ENCODE data around the gene SWAP70. TPM values are rescaled to one million over a fixed set of nuclear protein-coding genes. Genes with fewer than 3 reads are reported as not detected.

Gene SWAP70
- total and polyA plus RNA-seq, 2 of the 8 experiments (the other 6 are each of a cell fraction or from before 2014, with no cell fraction given) = 14.8 to 37.5 TPM

DNA sequence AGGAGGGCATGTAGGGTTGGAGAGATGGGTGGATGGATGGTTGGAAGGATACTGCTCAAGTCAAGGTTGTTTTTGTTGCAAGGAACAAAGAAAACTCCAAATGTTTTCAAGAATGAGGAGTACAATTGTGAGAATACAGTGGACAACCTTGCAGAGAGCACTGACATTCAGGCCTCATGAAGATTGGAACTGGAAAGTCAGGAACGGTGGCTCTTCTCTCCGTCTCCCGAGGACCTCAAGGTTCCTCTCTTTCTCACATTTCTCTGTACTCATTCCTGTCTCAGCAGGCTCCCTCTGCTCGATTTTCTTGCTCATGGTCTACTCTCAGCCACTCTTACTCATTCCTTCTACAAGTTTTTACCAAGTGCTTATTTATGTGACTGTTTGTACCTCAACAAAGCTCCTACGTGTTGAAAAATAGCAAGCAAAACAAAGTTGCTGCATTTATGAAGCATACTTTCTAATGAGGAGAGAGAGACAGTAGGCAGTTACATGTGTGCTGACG is 97.6 kb downstream of the SWAP70 start:
- H4K5ac ChIP-seq (ENCODE audit: insufficient read length, low read depth, low read length) = no peak overlapping the region
- H2BK12ac ChIP-seq (ENCODE audit: low read depth, low read length) = no peak overlapping the region
- H3K36me3 ChIP-seq (ENCODE audit: control insufficient read depth in 2 of 4, insufficient read depth in 4 of 4, low read length in 3 of 4) = no peaks in the 10 kb centered on the region
- WGBS, 2 experiments (ENCODE audit: extremely low coverage in 1 of 2, insufficient coverage in 1 of 2, insufficient read length in 1 of 2, insufficient replicate concordance in 2 of 2, low coverage in 1 of 2, low lambda C conversion rate in 2 of 2, missing lambda C conversion rate in 1 of 2) = 86% methylated on average over 6 of the region's 6 CpGs; no CpG with 5 or more reads in 1 of the 2 experiments
- no peak overlapping the region for H3K14ac ChIP-seq (ENCODE audit: insufficient read length)
- ChIA-PET CTCF (ENCODE audit: partially characterized antibody) (no interaction called here), POLR2A (ENCODE audit: partially characterized antibody) (no interaction called here)
- H4K20me1 ChIP-seq (replicated peaks in 1 of 2; ENCODE audit: control insufficient read depth in 1 of 2, insufficient read depth in 2 of 2, low read length in 2 of 2) = no peaks in the 10 kb centered on the region
- H2AFZ ChIP-seq (ENCODE audit: low read length) = no peak overlapping the region
- no peak overlapping the region for H2BK120ac ChIP-seq (replicated peaks; ENCODE audit: low read depth, low read length)
- no peak overlapping the region for H2BK5ac ChIP-seq (ENCODE audit: low read depth, low read length)
- H3K56ac ChIP-seq (replicated peaks; ENCODE audit: insufficient read length, low read depth, low read length) = no peak overlapping the region
- no peak overlapping the region for H3K27ac ChIP-seq (ENCODE audit: low read depth, low read length)
- no peaks in the 10 kb centered on the region for H3K9me3 ChIP-seq (ENCODE audit: insufficient read depth in 2 of 2, low read depth in 1 of 2, low read length in 1 of 2)
- H4K91ac ChIP-seq (replicated peaks; ENCODE audit: insufficient read length, low read length) = no peak overlapping the region
- DNase-seq (ENCODE audit: low read depth in 1 of 2, low spot score in 2 of 2) (no peak), FAIRE-seq (no peak)
- H3K79me1 ChIP-seq (ENCODE audit: low read depth, low read length) = no peaks in the 10 kb centered on the region
- no peak overlapping the region for H3K23ac ChIP-seq (ENCODE audit: insufficient read length)
- no peak overlapping the region for H3K4me2 ChIP-seq (ENCODE audit: insufficient read depth in 1 of 2, low read depth in 2 of 2, low read length in 2 of 2)
- no peak overlapping the region for H2BK20ac ChIP-seq (ENCODE audit: low read length)
- H4K8ac ChIP-seq (ENCODE audit: extremely low read depth, insufficient read depth, low read length) = no peak overlapping the region
- H3K79me2 ChIP-seq (ENCODE audit: control insufficient read depth in 1 of 2, insufficient read depth in 2 of 2, low read length in 2 of 2) = no peaks in the 10 kb centered on the region
- H2AK5ac ChIP-seq (ENCODE audit: low read depth, low read length) = no peak overlapping the region
- no peak overlapping the region for H3K18ac ChIP-seq (ENCODE audit: extremely low read depth, low read length)
- peaks cover 5% of the 10 kb centered on the region for H3K23me2 ChIP-seq (ENCODE audit: low read depth, low read length)
- no peak overlapping the region for H3K9ac ChIP-seq (replicated peaks in 1 of 4; ENCODE audit: extremely low read depth in 1 of 4, low read depth in 3 of 4, low read length in 3 of 4)
- no peaks in the 10 kb centered on the region for H3K27me3 ChIP-seq (replicated peaks in 1 of 4; ENCODE audit: control insufficient read depth in 3 of 4, extremely low read depth in 1 of 4, insufficient read depth in 3 of 4, low read length in 3 of 4)
- no peak overlapping the region for H3K4me3 ChIP-seq (ENCODE audit: extremely low read depth in 1 of 4, insufficient read depth in 2 of 4, low read depth in 3 of 4, low read length in 4 of 4)
- H3K4me1 ChIP-seq (replicated peaks in 1 of 4; ENCODE audit: control insufficient read depth in 3 of 4, insufficient read depth in 4 of 4, low read length in 3 of 4) = peaks cover 0 to 29% (median 16%) of the 10 kb centered on the region in 4 experiments; a peak in 6 of 7 replicates
- no peak overlapping the region for H3K4ac ChIP-seq (replicated peaks; ENCODE audit: insufficient read length, low read depth, low read length)
- H2BK15ac ChIP-seq (ENCODE audit: low read length) = no peak overlapping the region
- TF ChIP-seq TCF12 (IDR thresholded peaks at IDR 0.05; ENCODE audit: low read depth, low read length) = no peak
- TF ChIP-seq ZNF274 (IDR thresholded peaks at IDR 0.05; ENCODE audit: borderline replicate concordance, extremely low read depth, low read length) = no peak
- no peak for TF ChIP-seq TEAD4 (IDR thresholded peaks at IDR 0.05; ENCODE audit: low read depth, low read length)
- TF ChIP-seq CBX5 (IDR thresholded peaks at IDR 0.05; ENCODE audit: low read depth, low read length) = no peak
- TF ChIP-seq, protein P1, sequence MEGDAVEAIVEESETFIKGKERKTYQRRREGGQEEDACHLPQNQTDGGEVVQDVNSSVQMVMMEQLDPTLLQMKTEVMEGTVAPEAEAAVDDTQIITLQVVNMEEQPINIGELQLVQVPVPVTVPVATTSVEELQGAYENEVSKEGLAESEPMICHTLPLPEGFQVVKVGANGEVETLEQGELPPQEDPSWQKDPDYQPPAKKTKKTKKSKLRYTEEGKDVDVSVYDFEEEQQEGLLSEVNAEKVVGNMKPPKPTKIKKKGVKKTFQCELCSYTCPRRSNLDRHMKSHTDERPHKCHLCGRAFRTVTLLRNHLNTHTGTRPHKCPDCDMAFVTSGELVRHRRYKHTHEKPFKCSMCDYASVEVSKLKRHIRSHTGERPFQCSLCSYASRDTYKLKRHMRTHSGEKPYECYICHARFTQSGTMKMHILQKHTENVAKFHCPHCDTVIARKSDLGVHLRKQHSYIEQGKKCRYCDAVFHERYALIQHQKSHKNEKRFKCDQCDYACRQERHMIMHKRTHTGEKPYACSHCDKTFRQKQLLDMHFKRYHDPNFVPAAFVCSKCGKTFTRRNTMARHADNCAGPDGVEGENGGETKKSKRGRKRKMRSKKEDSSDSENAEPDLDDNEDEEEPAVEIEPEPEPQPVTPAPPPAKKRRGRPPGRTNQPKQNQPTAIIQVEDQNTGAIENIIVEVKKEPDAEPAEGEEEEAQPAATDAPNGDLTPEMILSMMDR (IDR thresholded peaks at IDR 0.05; ENCODE audit: control extremely low read depth in 1 of 3, insufficient read depth in 1 of 3, low read depth in 1 of 3, low read length in 3 of 3) = no peak
- TF ChIP-seq SP2 (IDR thresholded peaks at IDR 0.05; ENCODE audit: low read length) = no peak
- TF ChIP-seq CREB1 (IDR thresholded peaks at IDR 0.05) = no peak
- no peak for TF ChIP-seq MAFK (IDR thresholded peaks at IDR 0.05; ENCODE audit: low read depth, low read length)
- TF ChIP-seq EGR1 (IDR thresholded peaks at IDR 0.05; ENCODE audit: borderline replicate concordance, low read depth, low read length) = no peak
- TF ChIP-seq, protein P2, sequence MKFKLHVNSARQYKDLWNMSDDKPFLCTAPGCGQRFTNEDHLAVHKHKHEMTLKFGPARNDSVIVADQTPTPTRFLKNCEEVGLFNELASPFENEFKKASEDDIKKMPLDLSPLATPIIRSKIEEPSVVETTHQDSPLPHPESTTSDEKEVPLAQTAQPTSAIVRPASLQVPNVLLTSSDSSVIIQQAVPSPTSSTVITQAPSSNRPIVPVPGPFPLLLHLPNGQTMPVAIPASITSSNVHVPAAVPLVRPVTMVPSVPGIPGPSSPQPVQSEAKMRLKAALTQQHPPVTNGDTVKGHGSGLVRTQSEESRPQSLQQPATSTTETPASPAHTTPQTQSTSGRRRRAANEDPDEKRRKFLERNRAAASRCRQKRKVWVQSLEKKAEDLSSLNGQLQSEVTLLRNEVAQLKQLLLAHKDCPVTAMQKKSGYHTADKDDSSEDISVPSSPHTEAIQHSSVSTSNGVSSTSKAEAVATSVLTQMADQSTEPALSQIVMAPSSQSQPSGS (IDR thresholded peaks at IDR 0.05; ENCODE audit: low read length) = no peak
- TF ChIP-seq POLR2AphosphoS5 (IDR thresholded peaks at IDR 0.05; ENCODE audit: low read depth, low read length) = no peak
